ENCODE data around the gene TAX1BP3.
A peak's percentile ranks its signal among the peaks of the same experiment; 100 is the strongest.

The TAX1BP3 gene

DNA sequence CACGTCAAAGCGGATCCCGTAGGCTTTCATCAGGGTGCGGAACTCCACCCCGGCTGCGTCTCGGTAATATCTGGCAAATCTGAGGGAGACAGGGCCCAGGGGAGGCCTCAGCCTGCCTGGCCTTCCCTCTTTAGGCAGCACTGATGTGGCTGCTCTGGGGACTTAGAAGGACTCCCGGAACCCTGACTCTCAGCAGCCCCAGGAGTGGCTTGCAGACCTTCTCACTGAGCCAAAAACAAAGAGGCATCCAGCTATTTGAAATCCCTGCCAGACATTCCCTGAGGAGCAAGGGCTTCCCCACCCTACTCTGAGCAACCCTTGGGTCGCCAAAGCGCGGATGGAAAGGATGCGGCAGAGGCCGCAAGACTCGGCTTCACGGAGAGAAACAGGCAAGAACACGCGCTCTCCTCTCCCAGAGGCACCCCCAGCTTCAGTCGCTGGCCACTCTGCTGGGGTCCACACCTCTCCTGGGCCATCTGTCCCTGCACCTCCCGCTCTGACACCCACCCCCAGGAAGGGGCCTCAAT lies 19.7 kb upstream of the TAX1BP3 start:
- no peak for DNase-seq

GRCh38 chr17:3685174-3685573 lies 16.8 kb upstream of the TAX1BP3 start:
- no peak for DNase-seq

GRCh38 chr17:3683054-3683511 lies 14.7 kb upstream of the TAX1BP3 start:
- peak; percentile 46 for DNase-seq

DNA sequence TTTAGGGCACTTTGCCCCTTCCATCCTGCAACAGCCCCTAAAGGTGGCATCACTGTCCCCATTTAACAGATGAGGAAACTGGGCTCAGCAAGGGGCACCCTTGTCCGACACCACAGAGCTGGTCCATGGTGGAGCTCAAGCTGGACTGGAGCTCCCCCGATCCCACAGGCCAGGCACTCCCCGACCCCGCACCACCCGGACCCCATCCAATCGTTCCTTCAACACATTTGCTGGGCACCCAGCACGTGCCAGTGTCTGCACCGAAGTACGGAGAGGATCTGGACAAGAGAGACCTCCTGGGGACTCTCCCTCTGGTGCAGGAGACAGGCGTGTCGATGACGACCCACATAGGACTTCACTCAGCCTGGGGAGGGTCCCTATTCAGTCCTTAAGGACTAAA lies 13.7 kb upstream of the TAX1BP3 start:
- DNase-seq, result no peak

- DNase-seq, result no peak
Measured at GRCh38 chr17:3681565-3681964, 13.2 kb upstream of the TAX1BP3 start.

- DNase-seq, result no peak
Measured at GRCh38 chr17:3681057-3681456, 12.7 kb upstream of the TAX1BP3 start.

DNA sequence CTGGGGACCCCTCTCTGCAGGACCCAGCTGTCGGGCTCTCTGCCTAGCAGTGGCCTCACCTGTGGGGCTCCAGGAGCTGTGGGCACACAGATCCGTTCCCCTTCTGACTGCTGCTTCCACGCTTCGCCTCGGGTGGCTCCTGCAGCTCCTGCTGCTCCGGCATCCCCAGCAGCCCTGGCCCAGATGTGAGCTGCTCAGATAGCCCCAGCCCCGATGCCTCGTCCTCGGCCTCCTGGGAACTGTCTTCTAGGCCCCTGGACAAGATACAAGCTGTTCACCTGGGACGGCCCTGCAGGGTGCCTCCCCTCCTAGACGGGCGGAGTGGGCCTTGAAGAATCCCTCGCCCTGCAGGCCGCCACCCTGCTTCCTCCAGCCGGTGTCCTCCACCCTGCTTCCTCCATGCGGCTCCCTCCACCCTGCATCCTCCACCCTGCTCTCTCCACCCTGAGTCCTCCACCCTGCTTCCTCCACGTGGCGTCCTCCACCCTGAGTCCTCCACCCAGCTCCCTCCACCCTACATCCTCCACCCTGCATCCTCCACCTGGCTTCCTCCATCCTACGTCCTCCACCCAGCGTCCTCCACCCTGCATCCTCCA lies 11.3 kb upstream of the TAX1BP3 start:
- no peak for DNase-seq

DNA sequence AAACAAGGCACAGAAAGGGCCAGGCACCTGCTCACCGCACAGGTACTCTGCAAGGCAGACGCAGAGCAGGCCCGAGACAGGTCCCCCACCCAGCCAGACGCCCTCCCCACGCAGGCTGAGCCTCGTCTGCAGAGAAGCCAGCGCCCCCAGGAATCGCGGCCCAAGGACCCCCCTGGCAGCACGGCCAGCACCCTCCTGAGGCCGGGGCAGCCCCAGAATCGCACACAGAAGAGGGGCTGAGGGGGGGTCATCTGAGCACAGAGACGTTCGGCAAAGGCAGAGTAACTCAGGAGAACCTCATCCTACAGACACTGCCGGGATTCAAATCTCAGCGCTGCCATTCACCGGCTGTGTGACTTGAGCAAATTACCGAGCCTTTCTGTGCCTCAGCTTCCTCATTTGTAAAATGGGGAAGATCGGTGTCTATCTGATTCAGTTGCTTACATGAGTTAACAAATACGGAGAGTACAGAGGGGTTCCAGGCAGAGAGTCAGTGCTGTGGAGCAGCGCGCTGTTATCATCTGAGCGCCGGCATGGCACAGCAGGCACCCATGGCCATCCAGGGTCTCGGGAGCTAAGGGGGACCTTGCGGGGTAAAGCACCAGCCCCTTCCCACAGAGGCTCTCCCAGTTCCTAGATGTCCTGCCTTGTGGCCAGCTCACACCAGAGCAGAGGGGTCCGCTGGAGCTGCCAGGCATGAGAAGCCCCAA lies 10.6 kb upstream of the TAX1BP3 start:
- DNase-seq, result peak; percentile 8

- DNase-seq, result no peak
Measured at GRCh38 chr17:3678095-3678820, 9.9 kb upstream of the TAX1BP3 start.

DNA sequence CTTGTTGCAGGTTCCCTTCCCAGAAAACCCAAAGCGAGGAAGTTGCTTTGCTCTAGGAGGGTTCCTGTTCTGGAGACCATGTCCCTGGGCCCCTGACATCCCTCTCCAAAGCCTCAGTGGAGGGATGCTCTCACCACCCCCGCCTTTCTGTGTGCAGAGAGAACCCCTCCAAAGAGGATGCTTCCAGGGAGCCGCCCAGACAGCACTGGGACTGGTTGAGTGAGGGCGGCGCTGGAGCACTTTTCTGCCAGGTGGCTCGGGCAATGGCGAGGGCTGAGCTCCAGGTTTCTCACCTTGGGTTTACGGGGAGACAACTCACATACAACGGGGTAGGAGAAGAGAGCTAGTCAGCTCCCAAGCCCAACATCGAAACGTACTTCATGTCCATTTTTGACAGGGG lies 7.5 kb upstream of the TAX1BP3 start:
- DNase-seq, result no peak

- no peak for DNase-seq
Measured at GRCh38 chr17:3672571-3672970, 4.2 kb upstream of the TAX1BP3 start.

DNA sequence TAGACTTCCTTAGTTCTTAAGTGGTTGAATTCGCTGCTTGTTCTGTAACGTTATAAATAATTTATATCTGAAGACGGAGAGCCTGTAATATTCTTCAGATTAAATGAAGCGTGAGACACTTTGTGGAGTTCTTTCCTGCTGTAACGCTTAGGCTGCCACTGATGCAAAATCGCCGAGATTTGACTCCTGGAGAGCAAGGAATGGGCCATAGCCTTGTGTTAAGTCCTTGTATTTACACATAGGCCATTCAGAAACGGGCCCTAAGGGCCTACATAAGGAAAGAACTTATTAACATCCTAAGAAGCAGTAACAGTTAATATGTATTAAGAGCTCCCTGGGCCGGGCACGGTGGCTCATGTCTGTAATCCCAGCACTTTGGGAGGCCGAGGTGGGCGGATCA lies 1.2 kb upstream of the TAX1BP3 start:
- no peak for DNase-seq

DNA sequence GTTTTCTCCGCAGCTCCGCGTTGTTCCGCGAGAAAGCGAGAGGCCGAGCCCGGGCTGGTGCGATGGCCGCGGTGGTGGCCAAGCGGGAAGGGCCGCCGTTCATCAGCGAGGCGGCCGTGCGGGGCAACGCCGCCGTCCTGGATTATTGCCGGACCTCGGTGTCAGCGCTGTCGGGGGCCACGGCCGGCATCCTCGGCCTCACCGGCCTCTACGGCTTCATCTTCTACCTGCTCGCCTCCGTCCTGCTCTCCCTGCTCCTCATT lies 638 bp upstream of the TAX1BP3 start:
- DNase-seq, result no peak

DNA sequence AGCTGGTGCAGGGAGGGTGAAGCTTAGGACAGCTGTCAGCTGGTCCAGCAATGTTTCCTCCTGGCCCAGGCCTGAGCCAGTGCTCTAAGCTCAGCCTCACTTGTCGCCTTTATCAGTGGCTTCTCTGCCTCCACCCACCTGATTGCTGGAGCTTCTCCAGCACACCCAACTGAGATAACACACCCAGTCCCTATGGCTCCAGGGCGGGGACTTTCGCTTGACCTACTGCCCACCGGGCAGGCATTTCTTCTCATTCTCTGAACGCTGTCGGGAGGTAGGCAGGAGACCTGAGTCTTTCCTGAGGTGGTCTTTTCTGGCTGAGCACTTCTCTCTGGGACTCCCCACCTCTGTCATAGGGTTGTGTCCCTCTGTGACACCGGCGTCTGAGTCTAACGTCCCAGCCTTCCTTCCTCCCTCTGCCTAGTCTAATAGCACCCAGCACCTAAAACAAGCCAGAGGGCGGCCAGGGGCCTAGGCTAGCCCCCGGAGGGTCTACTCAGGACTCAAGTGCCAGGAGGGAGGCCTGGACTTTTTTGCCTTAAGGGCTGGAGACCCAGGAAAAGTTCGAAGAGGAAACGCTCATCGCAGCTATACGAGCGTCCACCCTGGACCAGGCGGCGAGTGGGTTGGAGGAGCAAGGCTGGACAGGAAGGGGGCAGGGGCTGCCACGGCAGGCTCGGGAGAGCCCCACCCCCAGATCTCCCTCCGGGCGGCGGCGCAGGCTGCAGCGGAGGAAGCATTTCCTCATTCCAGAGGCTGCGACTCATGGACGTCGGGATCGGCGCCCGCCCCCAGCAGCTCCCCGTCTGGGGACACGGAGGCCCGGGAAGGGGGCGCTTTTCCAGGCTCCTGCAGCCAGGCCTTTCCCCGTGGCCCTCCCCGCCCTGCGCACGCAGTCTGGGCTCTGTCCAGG lies 756 bp downstream of the TAX1BP3 start:
- DNase-seq, result peak; percentile 46

GRCh38 chr17:3666516-3666915 lies 1.9 kb downstream of the TAX1BP3 start:
- no peak for DNase-seq

DNA sequence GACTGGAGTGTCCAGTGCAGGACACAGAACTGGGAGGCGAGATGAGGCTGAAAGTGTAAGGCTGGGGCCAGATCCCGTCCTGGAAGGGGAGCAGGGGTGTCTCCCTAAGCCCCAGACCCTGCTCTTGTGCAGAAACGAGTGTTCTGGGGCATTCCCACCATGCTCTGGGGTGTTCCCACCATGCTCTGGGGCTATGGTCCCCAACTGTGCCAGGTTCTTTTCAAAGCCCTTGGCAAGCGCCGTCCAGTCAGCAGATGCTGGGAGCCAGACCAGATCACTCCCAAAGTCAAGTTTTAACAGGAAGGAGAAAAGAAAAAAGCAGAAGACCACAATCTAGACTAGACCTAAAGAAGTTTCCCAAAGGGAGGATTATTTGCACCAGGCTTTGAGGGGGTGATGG lies 2.5 kb downstream of the TAX1BP3 start:
- no peak for DNase-seq

GRCh38 chr17:3663102-3664011 lies 5.0 kb downstream of the TAX1BP3 start:
- no peak for DNase-seq

- no peak for DNase-seq
Measured at GRCh38 chr17:3660311-3660891, 8.0 kb downstream of the TAX1BP3 start.

GRCh38 chr17:3659541-3660111 lies 8.8 kb downstream of the TAX1BP3 start:
- no peak for DNase-seq

DNA sequence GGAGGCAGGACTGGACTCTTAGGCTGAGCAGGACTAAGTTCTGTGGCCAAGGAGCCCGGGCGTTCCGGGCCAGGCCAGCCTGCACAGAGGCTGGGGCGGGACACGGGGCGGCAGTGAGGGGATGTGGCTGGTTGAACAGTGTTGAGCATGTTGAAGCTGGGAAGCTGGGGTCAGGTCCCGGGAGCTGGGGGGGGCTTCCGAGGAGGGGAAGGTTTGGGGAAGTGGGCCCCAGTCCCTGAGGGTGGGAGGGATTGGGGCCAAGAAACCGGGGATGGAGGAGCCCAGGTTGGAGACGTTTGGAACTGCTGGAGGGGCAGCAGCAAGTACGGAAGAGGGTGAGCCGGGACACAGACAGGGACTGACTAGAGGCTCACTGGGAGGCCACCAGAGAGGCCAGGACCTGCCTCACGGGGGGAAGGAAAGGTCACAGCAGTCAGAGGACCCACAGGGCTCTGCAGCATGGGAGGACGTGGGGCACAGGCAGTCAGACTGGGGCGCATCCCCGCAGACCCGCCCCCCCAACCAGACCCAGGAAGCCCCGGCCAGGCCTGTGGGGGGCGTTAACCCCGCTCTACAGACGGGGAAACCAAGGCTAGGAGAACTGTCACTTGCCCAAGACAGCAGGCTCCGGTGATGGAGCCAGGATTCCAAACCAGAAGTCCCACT lies 9.5 kb downstream of the TAX1BP3 start:
- DNase-seq, result no peak

Measured in MV-4-11 (cell line).